ENCODE measurements around the gene UBE3D. TPM values are rescaled to one million over a fixed set of nuclear protein-coding genes. Genes with fewer than 3 reads are reported as not detected.
"Not testable (repeated sequence)": the region's sequence is repeated elsewhere in the genome, so short reads cannot be mapped to it uniquely, and the experiment has no call there.

Gene UBE3D
- total and polyA plus RNA-seq, 2 of the 8 experiments (the other 6 are each of a cell fraction or from before 2014, with no cell fraction given) = 5.7 to 16.3 TPM

- CTCF ChIA-PET (ENCODE audit: partially characterized antibody); H2BK15ac ChIP-seq (ENCODE audit: low read length); H3K4me1 ChIP-seq (replicated peaks in 1 of 4; ENCODE audit: control insufficient read depth in 3 of 4, insufficient read depth in 4 of 4, low read length in 3 of 4); H4K8ac ChIP-seq (ENCODE audit: extremely low read depth, insufficient read depth, low read length); H3K23ac ChIP-seq (ENCODE audit: insufficient read length); H3K23me2 ChIP-seq (ENCODE audit: low read depth, low read length); FAIRE-seq; H2AK5ac ChIP-seq (ENCODE audit: low read depth, low read length); H3K4me3 ChIP-seq (ENCODE audit: extremely low read depth in 1 of 4, insufficient read depth in 2 of 4, low read depth in 3 of 4, low read length in 4 of 4); H4K5ac ChIP-seq (ENCODE audit: insufficient read length, low read depth, low read length); H3K27me3 ChIP-seq (replicated peaks in 1 of 4; ENCODE audit: control insufficient read depth in 3 of 4, extremely low read depth in 1 of 4, insufficient read depth in 3 of 4, low read length in 3 of 4); H3K4me2 ChIP-seq (ENCODE audit: insufficient read depth in 1 of 2, low read depth in 2 of 2, low read length in 2 of 2); H3K27ac ChIP-seq (ENCODE audit: low read depth, low read length); H3K56ac ChIP-seq (replicated peaks; ENCODE audit: insufficient read length, low read depth, low read length); H3K14ac ChIP-seq (ENCODE audit: insufficient read length); H4K20me1 ChIP-seq (replicated peaks in 1 of 2; ENCODE audit: control insufficient read depth in 1 of 2, insufficient read depth in 2 of 2, low read length in 2 of 2); H2BK20ac ChIP-seq (ENCODE audit: low read length); H2BK120ac ChIP-seq (replicated peaks; ENCODE audit: low read depth, low read length); POLR2A ChIA-PET (ENCODE audit: partially characterized antibody); H3K79me2 ChIP-seq (ENCODE audit: control insufficient read depth in 1 of 2, insufficient read depth in 2 of 2, low read length in 2 of 2); H3K4ac ChIP-seq (replicated peaks; ENCODE audit: insufficient read length, low read depth, low read length); H2BK5ac ChIP-seq (ENCODE audit: low read depth, low read length); H3K79me1 ChIP-seq (ENCODE audit: low read depth, low read length); H3K18ac ChIP-seq (ENCODE audit: extremely low read depth, low read length); H3K9ac ChIP-seq (replicated peaks in 1 of 4; ENCODE audit: extremely low read depth in 1 of 4, low read depth in 3 of 4, low read length in 3 of 4); DNase-seq (ENCODE audit: low read depth in 1 of 2, low spot score in 2 of 2); H2AFZ ChIP-seq (ENCODE audit: low read length); H4K91ac ChIP-seq (replicated peaks; ENCODE audit: insufficient read length, low read length); H2BK12ac ChIP-seq (ENCODE audit: low read depth, low read length): not testable (repeated sequence)
- Histone ChIP-seq H3K9me3 (ENCODE audit: insufficient read depth in 2 of 2, low read depth in 1 of 2, low read length in 1 of 2) (peaks cover 35% of the 10 kb centered on the region in 2 experiments), H3K36me3 (ENCODE audit: control insufficient read depth in 2 of 4, insufficient read depth in 4 of 4, low read length in 3 of 4) (peaks cover 0 to 50% (median 23%) of the 10 kb centered on the region in 4 experiments; a peak in 5 of 8 replicates)
- WGBS, 2 experiments (ENCODE audit: extremely low coverage in 1 of 2, insufficient coverage in 1 of 2, insufficient read length in 1 of 2, insufficient replicate concordance in 2 of 2, low coverage in 1 of 2, low lambda C conversion rate in 2 of 2, missing lambda C conversion rate in 1 of 2) = 92% methylated on average over 3 of the region's 3 CpGs; no CpG with 5 or more reads in 1 of the 2 experiments
These were observed 134.7 kb downstream of the UBE3D start for GRCh38 chr6:82930915-82931314.

Measured in H1 (cell line).